GM12878 (cell line): ENCODE results near the gene NKX2-3. TPM values are rescaled to one million over a fixed set of nuclear protein-coding genes. Genes with fewer than 3 reads are reported as not detected.

Source experiments
- ATAC-seq: fragments of 200-7000 bp; cut with Tn5 transposase; 3 replicates; pipeline ENCODE4 v1.9.1; 2020; ENCODE audit warnings: mild to moderate bottlenecking, moderate library complexity
- BruUV-seq: library from RNA; stranded (reverse); fragments of 400-500 nt; replicated peaks from 2 replicates; lab custom pipeline; 2021; lab: Mats Ljungman, UMichigan
- CTCF ChIA-PET: fragments of 300-600 bp; sonication (Branson Sonifier 250); formaldehyde crosslinking; extraction: SDS; loops from one replicate; lab custom pipeline; 2021; ENCODE audit warnings: inconsistent platforms; lab: Yijun Ruan, JAX
- POLR2A ChIA-PET: fragments of 350-600 bp; formaldehyde crosslinking; extraction: SDS; loops from one replicate; lab custom pipeline; 2021; ENCODE audit warnings: inconsistent platforms; lab: Charles Lee
- RAD21 ChIA-PET: fragments of 300-600 bp; sonication (Branson Sonifier 250); formaldehyde crosslinking; loops from one replicate; lab custom pipeline; 2023; ENCODE audit warnings: antibody characterized with exemption; ENCODE audit not compliant: unreplicated experiment; lab: Charles Lee
- SMC1A ChIA-PET: fragments of 300-600 bp; sonication (Branson Sonifier 250); formaldehyde crosslinking; loops from one replicate; lab custom pipeline; 2023; ENCODE audit not compliant: unreplicated experiment, uncharacterized antibody; lab: Charles Lee
- DNase-seq: peaks from one replicate; pipeline ENCODE4 v3.0.0-alpha.2; 2011; ENCODE audit warnings: low read depth, low spot score
- FAIRE-seq: peaks from 3 replicates; lab custom pipeline; 2011; peaks lifted over from hg19 to GRCh38; lab: Jason Lieb, UNC
- H2AFZ ChIP-seq: 2 replicates; pipeline ENCODE4 v1.6.0; 2011; ENCODE audit warnings: low read depth, low read length, control low read depth; ENCODE audit not compliant: control insufficient read depth
- H3K27ac ChIP-seq: 2 replicates; pipeline ENCODE4 v1.5.1; 2011; ENCODE audit warnings: control low read depth; ENCODE audit not compliant: control insufficient read depth, insufficient read depth
- H3K27me3 ChIP-seq, 2 experiments: replicated peaks in 1 of 2; 2 replicates each; pipeline versions ENCODE4 v1.6.0 to v1.6.1; 2011; ENCODE audit warnings: low read length in 1 of 2; ENCODE audit not compliant: control insufficient read depth in 2 of 2, insufficient read depth in 2 of 2
- H3K36me3 ChIP-seq, 2 experiments: 2 replicates each; pipeline ENCODE4 v1.5.1; 2011; ENCODE audit warnings: low read length in 1 of 2; ENCODE audit not compliant: control insufficient read depth in 2 of 2, insufficient read depth in 2 of 2
- H3K4me1 ChIP-seq: 2 replicates; pipeline ENCODE4 v1.6.1; 2011; ENCODE audit warnings: mild to moderate bottlenecking, low read length, moderate library complexity, mixed read lengths; ENCODE audit not compliant: control insufficient read depth, insufficient read depth
- H3K4me2 ChIP-seq: 2 replicates; pipeline ENCODE4 v1.6.0; 2011; ENCODE audit warnings: control low read depth; ENCODE audit not compliant: control insufficient read depth, insufficient read depth
- H3K4me3 ChIP-seq: fragments of 200-600 bp; sonication (generic); 2 replicates; pipeline ENCODE4 v1.5.1; 2016
- H3K79me2 ChIP-seq: 2 replicates; pipeline ENCODE4 v1.6.0; 2011; ENCODE audit warnings: low read length; ENCODE audit not compliant: control insufficient read depth, insufficient read depth
- H3K9ac ChIP-seq: 2 replicates; pipeline ENCODE4 v1.8.0; 2011; ENCODE audit warnings: low read length, control low read depth, mixed read lengths; ENCODE audit not compliant: control insufficient read depth, insufficient read depth
- H3K9me3 ChIP-seq: replicated peaks from 3 replicates; pipeline ENCODE4 v1.5.1; 2011; ENCODE audit warnings: mild to moderate bottlenecking, low read length; ENCODE audit not compliant: control insufficient read depth, insufficient read depth
- H4K20me1 ChIP-seq: 2 replicates; pipeline ENCODE4 v1.6.0; 2011; ENCODE audit not compliant: control insufficient read depth, insufficient read depth
- BHLHE40 ChIP-seq, 2 experiments: fragments of 450-650 bp in 1 of 2; IDR thresholded peaks; 2 replicates each; pipeline ENCODE4 v1.6.1; 2011 to 2017; ENCODE audit warnings: low read depth in 2 of 2, borderline replicate concordance in 1 of 2, improper control_type of control experiment in 1 of 2, low read length in 1 of 2, mild to moderate bottlenecking in 1 of 2
- CHD1 ChIP-seq: IDR thresholded peaks from 2 replicates; pipeline ENCODE4 v1.6.1; 2012; ENCODE audit warnings: low read depth, low read length, improper control_type of control experiment
- CHD2 ChIP-seq: IDR thresholded peaks from 2 replicates; pipeline ENCODE4 v1.6.1; 2011; ENCODE audit warnings: low read depth, low read length, improper control_type of control experiment, borderline replicate concordance
- HDAC6 ChIP-seq: fragments of 200-600 bp; sonication (generic); IDR thresholded peaks from one replicate; pipeline ENCODE4 v1.8.0; 2017; ENCODE audit warnings: antibody characterized with exemption; ENCODE audit not compliant: unreplicated experiment
- JUND ChIP-seq: IDR thresholded peaks from 2 replicates; pipeline ENCODE4 v1.6.1; 2012; ENCODE audit warnings: low read depth, mild to moderate bottlenecking, low read length, improper control_type of control experiment, moderate library complexity
- NFYB ChIP-seq: IDR thresholded peaks from 2 replicates; pipeline ENCODE4 v1.6.1; 2011; ENCODE audit warnings: low read depth, mild to moderate bottlenecking, low read length, improper control_type of control experiment, moderate library complexity; ENCODE audit not compliant: insufficient read depth
- NR2F1 ChIP-seq: fragments of 450-650 bp; conservative IDR thresholded peaks from 2 replicates; pipeline ENCODE4 v1.6.1; 2017; ENCODE audit warnings: mild to moderate bottlenecking
- POLR2AphosphoS2 ChIP-seq: IDR thresholded peaks from 2 replicates; pipeline ENCODE4 v1.6.1; 2011; ENCODE audit warnings: low read depth, mild to moderate bottlenecking, low read length, improper control_type of control experiment, moderate library complexity
- POU2F2 ChIP-seq: IDR thresholded peaks from 3 replicates; pipeline ENCODE4 v1.6.1; 2011; ENCODE audit warnings: low read depth, mild to moderate bottlenecking, low read length, borderline replicate concordance
- SMAD5 ChIP-seq: IDR thresholded peaks from 2 replicates; pipeline ENCODE4 v1.6.1; 2016; ENCODE audit warnings: antibody characterized with exemption, low read depth
- SRF ChIP-seq, 2 experiments: IDR thresholded peaks; 2 replicates each; pipeline ENCODE4 v1.6.1; 2011; ENCODE audit warnings: low read depth in 2 of 2, low read length in 2 of 2, mild to moderate bottlenecking in 1 of 2, moderate library complexity in 1 of 2
- TCF12 ChIP-seq: IDR thresholded peaks from 2 replicates; pipeline ENCODE4 v1.6.1; 2011; ENCODE audit warnings: low read depth, mild to moderate bottlenecking, low read length
- USF2 ChIP-seq: IDR thresholded peaks from 2 replicates; pipeline ENCODE4 v1.6.1; 2011; ENCODE audit warnings: low read depth, low read length, improper control_type of control experiment, borderline replicate concordance
- ZNF217 ChIP-seq: fragments of 450-650 bp; IDR thresholded peaks from 2 replicates; pipeline ENCODE4 v1.6.1; 2017; ENCODE audit warnings: antibody characterized with exemption, mild to moderate bottlenecking
- ZNF384 ChIP-seq: IDR thresholded peaks from 2 replicates; pipeline ENCODE4 v1.6.1; 2012; ENCODE audit warnings: low read depth, mild to moderate bottlenecking, low read length, improper control_type of control experiment, borderline replicate concordance
- ZNF592 ChIP-seq: fragments of 450-650 bp; IDR thresholded peaks from 2 replicates; pipeline ENCODE4 v1.6.1; 2017; ENCODE audit warnings: mild to moderate bottlenecking, moderate library complexity
- WGBS: methylation state at CpG from one replicate; pipeline ENCODE4 v1.1.6; 2016; ENCODE audit warnings: low lambda C conversion rate; ENCODE audit not compliant: insufficient replicate concordance, insufficient coverage; ENCODE audit errors: missing lambda C conversion rate; 5-methylcytosine and 5-hydroxymethylcytosine counted together
- in situ Hi-C: fragments of 300-500 bp; cut with MboI; formaldehyde crosslinking; loops from 9 replicates; pipeline ENCODE4 v1.14.3; 2018; ENCODE audit warnings: mixed read lengths
- intact Hi-C: fragments of 100-400 bp; cut with micrococcal nuclease; formaldehyde crosslinking; loops from one replicate; pipeline ENCODE4 v1.14.2; 2022; ENCODE audit not compliant: unreplicated experiment
- polyA plus RNA-seq, 11 experiments: library from polyadenylated mRNA; depleted of rRNA in 4 of 11; unstranded in 6 of 11; stranded (reverse) in 5 of 11; fragments of >200 nt; fragmentation: Nextera tagmentation in 4 of 11; fragmentation: Illumina TruSeq in 1 of 11; extraction: Ambion mirVana in 4 of 11; extraction: Trizol in 1 of 11; gene quantifications; 1 replicate in 1 of 11; 2 replicates in 10 of 11; pipeline versions ENCODE4 v1.2.1 to v1.2.3, GENCODE V29; 2011 to 2016; ENCODE audit warnings: inconsistent platforms in 2 of 11, missing spikeins in 2 of 11, low read depth in 1 of 11
- total RNA-seq, 4 experiments: library from RNA; depleted of rRNA in 3 of 4; stranded (reverse); fragments of >200 nt in 3 of 4; fragmentation: Illumina TruSeq in 1 of 4; extraction: Trizol in 1 of 4; gene quantifications; 2 replicates each; pipeline versions ENCODE4 v1.2.1 to v1.2.3, GENCODE V29; 2013 to 2021
- TF ChIP-seq, protein P1 (sequence below): fragments of 450-650 bp; formaldehyde crosslinking; IDR thresholded peaks from 2 replicates; pipeline ENCODE4 v1.4.0; 2020; ENCODE audit warnings: mild to moderate bottlenecking, moderate library complexity

NKX2-3 gene
- total and polyA plus RNA-seq, 10 of the 15 experiments (the other 5 are each of a cell fraction or from before 2014, with no cell fraction given), result not detected

DNA sequence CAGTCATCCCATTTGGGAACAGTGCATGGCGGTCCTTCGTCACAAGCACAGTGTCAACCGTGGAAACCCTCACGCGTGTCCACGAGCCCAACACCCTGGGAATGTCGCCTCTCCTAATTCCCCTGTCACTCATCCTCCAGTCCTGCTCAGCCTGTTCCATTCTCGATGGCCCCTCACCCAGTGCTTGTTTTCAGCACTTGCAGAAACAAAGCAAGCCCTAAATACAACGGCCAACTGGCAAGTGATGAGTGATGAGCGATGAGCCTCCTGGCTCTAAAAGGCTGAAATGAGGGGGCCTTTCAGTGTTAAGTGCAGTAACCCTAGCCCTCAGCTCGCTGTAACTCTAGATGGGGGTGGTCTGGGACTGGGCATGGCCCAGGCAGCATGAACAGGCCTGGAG lies 22.6 kb downstream of the NKX2-3 start:
- Histone ChIP-seq H3K27ac (no peak overlapping the region), H3K79me2 (no peaks in the 10 kb centered on the region), H3K4me2 (peak overlapping the region; percentile 78), H4K20me1 (no peaks in the 10 kb centered on the region), H3K4me3 (no peak overlapping the region), H3K36me3 (no peaks in the 10 kb centered on the region), H2AFZ (no peak overlapping the region), H3K4me1 (peaks cover 17% of the 10 kb centered on the region), H3K9ac (no peak overlapping the region), H3K9me3 (no peaks in the 10 kb centered on the region), H3K27me3 (peaks cover 0 to 2% of the 10 kb centered on the region in 2 experiments; a peak in 2 of 4 replicates)
- in situ Hi-C loops (no loop called here), intact Hi-C loops (no loop called here)
- BruUV-seq, result no TSS peak
- ChIA-PET CTCF (interaction anchor here (5.8 to 11.1 kb wide), 2 partner anchors 58 to 120 kb away, joined by 43 to 201 read pairs; no protein-coding TSS in a partner anchor), SMC1A (interaction anchor here (0.6 to 1.2 kb wide), 3 partner anchors 9 to 119 kb away, joined by 3 read pairs; no protein-coding TSS in a partner anchor), POLR2A (no interaction called here), RAD21 (no interaction called here)
- ATAC-seq (no peak; the same call in 2 of the 3 replicates), DNase-seq (no peak), FAIRE-seq (no peak)
- 59% methylated on average over 11 of the region's 11 CpGs for WGBS
- no peak for TF ChIP-seq CHD2
- TF ChIP-seq TCF12, result no peak
- TF ChIP-seq NFYB, result no peak
- no peak for TF ChIP-seq POLR2AphosphoS2
- no peak for TF ChIP-seq ZNF217
- no peak for TF ChIP-seq JUND
- TF ChIP-seq BHLHE40 (IDR thresholded peaks at IDR 0.05; ENCODE audit: borderline replicate concordance in 1 of 2, low read depth in 2 of 2, low read length in 1 of 2), result no peak
- TF ChIP-seq NR2F1, result no peak
- TF ChIP-seq SMAD5, result no peak
- no peak for TF ChIP-seq ZNF592
- TF ChIP-seq POU2F2, result no peak
- TF ChIP-seq HDAC6, result no peak
- TF ChIP-seq USF2, result no peak
- no peak for TF ChIP-seq SRF (IDR thresholded peaks at IDR 0.05; ENCODE audit: low read depth in 2 of 2, low read length in 2 of 2)
- no peak for TF ChIP-seq ZNF384
- no peak for TF ChIP-seq CHD1
- TF ChIP-seq, protein P1, sequence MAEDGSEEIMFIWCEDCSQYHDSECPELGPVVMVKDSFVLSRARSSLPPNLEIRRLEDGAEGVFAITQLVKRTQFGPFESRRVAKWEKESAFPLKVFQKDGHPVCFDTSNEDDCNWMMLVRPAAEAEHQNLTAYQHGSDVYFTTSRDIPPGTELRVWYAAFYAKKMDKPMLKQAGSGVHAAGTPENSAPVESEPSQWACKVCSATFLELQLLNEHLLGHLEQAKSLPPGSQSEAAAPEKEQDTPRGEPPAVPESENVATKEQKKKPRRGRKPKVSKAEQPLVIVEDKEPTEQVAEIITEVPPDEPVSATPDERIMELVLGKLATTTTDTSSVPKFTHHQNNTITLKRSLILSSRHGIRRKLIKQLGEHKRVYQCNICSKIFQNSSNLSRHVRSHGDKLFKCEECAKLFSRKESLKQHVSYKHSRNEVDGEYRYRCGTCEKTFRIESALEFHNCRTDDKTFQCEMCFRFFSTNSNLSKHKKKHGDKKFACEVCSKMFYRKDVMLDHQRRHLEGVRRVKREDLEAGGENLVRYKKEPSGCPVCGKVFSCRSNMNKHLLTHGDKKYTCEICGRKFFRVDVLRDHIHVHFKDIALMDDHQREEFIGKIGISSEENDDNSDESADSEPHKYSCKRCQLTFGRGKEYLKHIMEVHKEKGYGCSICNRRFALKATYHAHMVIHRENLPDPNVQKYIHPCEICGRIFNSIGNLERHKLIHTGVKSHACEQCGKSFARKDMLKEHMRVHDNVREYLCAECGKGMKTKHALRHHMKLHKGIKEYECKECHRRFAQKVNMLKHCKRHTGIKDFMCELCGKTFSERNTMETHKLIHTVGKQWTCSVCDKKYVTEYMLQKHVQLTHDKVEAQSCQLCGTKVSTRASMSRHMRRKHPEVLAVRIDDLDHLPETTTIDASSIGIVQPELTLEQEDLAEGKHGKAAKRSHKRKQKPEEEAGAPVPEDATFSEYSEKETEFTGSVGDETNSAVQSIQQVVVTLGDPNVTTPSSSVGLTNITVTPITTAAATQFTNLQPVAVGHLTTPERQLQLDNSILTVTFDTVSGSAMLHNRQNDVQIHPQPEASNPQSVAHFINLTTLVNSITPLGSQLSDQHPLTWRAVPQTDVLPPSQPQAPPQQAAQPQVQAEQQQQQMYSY (CRISPR knock-in tag), result no peak
